Mesenteric fat pad (tissue), 1 donor: ENCODE results near the gene INPP5J. TPM values are rescaled to one million over a fixed set of nuclear protein-coding genes. Genes with fewer than 3 reads are reported as not detected.
"Not testable (repeated sequence)": the region's sequence is repeated elsewhere in the genome, so short reads cannot be mapped to it uniquely, and the experiment has no call there.

ENCODE experiments used
- DNase-seq: peaks from one replicate; pipeline ENCODE4 v3.0.0-alpha.2; 2020; ENCODE audit warnings: low spot score
- total RNA-seq: library from RNA; stranded (reverse); fragmentation: NEBNext Ultra II Directional; extraction: Animal tissue kit (Norgen Biotek cat#: 25700); gene quantifications from one replicate; pipeline ENCODE4 v1.2.1, GENCODE V29; 2021
- donor health status: DM: yes; HTN: yes; CAD: no.

The INPP5J gene
- total RNA-seq, 1 donor from 2014 or later, result 0.19 TPM

GRCh38 chr22:31144223-31144622 lies 21.5 kb downstream of the INPP5J start:
- no peak for DNase-seq

GRCh38 chr22:31148488-31148887 lies 25.7 kb downstream of the INPP5J start:
- peak; percentile 49 for DNase-seq

GRCh38 chr22:31148953-31149627 lies 26.3 kb downstream of the INPP5J start:
- DNase-seq, result peak; percentile 85

- DNase-seq, result peak; percentile 9
These were observed 27.8 kb downstream of the INPP5J start for GRCh38 chr22:31150615-31151014.

GRCh38 chr22:31151872-31152271 lies 29.1 kb downstream of the INPP5J start:
- DNase-seq, result no peak

DNA sequence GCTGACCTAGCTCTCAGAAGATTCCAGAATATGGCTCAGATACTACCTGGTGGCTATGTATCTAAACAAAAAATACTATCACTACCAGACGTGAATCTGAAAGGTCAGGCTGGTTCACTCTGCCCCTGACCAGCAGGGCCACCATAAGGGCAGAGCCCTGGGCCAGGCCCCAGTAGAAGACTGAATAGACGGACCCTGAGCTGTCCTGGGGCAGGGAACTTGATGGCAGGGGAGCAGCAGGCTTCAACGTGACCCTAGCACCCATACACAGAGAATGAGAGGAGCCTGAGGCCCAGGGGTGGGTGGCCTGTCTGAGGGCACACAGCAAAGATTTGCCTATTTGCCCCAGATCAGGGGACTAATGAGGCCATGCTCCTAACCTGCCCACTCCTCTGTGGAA lies 30.6 kb downstream of the INPP5J start:
- peak; percentile 55 for DNase-seq

DNA sequence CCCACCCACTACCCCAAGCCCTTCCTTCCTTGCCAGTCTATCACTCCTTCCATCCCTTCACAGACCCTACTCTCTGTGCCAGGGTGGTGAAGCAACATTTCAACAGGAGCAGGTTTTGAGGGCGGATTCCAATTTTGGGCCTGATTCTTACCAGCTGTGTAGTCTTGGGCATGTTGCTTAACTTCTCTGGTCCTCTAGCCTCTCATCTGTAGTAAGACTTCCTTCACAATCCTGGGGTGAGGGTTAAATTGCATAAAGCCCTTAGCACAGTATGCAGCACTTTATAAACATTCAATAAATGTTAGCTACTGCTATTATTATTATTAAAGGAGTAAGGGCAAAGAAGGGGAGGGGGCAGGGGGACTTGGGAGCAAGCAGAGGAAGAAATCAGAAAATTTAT lies 32.2 kb downstream of the INPP5J start:
- DNase-seq, result no peak

GRCh38 chr22:31155422-31155821 lies 32.7 kb downstream of the INPP5J start:
- no peak for DNase-seq

DNA sequence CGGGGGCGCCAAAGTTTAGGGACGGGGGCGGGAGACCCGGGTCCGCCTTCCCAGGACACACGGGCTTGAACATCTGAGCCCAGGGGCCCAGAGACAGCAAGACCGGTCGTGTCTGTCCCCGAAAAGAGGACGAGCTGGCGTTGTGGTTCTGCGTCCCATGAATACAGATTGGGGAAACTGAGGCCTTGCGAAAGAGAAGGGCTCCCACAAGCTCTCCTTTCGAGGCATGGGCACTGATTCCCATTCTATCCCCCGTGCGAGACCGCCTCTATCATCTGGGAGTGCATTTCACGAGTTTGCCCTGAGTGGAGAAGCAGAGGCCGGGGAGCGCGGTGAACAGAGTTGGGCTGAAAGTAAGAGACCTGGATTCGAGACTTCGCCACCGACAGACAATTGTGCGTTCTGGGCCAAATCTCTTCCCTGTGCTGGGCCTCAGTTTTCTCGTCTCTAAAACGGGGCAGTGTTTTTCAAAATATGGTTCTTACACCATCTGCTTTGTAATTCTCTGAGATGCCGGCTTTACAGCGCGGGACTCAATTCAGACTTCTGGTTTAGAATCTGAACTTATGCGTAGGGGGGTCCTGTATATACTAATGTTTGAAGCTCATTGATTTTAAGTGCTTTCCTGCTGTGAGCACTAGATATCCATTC lies 37.7 kb downstream of the INPP5J start:
- no peak for DNase-seq

- no peak for DNase-seq
These were observed 38.6 kb downstream of the INPP5J start for GRCh38 chr22:31161386-31161785.

GRCh38 chr22:31162015-31162765 lies 39.4 kb downstream of the INPP5J start:
- no peak for DNase-seq

GRCh38 chr22:31170971-31171370 lies 48.2 kb downstream of the INPP5J start:
- DNase-seq, result no peak

DNA sequence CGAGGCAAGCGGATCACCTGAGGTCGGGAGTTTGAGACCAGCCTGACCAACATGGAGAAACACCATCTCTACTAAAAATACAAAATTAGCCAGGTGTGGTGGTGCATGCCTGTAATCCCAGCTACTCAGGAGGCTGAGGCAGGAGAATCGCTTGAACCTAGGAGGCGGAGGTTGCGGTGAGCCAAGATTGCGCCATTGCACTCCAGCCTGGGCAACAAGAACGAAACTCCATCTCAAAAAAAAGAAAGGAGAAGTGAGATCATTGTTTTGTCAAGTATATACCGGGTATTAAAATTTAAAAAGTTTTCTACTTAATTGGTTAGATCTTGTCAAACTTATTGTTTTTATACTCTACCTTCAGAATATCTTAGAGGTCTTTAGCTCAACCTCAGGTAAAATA lies 49.0 kb downstream of the INPP5J start:
- not testable (repeated sequence) for DNase-seq

GRCh38 chr22:31173386-31174145 lies 50.8 kb downstream of the INPP5J start:
- no peak for DNase-seq

DNA sequence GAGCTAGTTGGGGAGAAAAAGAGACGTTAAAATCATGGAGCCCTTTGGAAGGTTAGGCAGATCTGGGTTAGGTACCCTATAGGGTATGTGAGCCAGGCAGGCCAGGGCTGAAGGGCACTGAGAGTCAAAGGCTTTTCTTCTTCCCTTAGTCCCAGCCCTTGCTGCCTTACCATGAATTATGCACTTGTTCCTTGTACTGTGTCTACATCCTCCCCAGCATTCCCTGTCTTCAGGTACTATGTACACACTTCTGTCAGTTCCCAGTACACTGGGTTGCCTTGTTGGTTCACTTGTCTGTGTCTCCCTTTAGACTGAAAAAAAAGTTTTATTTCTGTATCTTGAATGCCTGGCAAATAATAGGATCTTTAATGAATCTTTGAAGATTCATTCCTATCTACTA lies 54.2 kb downstream of the INPP5J start:
- DNase-seq, result no peak

GRCh38 chr22:31177420-31178162 lies 54.8 kb downstream of the INPP5J start:
- no peak for DNase-seq

- no peak for DNase-seq
These were observed 56.1 kb downstream of the INPP5J start for GRCh38 chr22:31178859-31179258.

DNA sequence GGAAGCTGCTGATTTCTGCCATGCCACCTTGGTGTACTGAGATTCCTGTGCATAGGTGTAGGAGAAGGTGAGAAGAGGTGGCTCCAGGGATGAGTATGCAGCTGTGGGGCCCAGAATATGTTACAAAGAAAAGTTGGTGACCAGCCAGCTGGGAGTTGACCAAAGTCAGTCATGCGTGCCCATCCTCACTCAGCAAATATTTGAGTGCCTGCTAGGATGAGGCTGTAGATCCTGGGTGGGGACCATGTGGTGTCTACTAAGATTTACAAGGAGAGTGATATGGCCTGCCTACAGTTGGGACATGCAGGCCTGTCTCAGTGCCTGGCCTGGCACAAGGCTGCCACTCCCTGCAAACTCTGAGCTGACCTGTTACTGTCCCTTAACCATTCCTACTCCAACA lies 56.6 kb downstream of the INPP5J start:
- DNase-seq, result no peak

- DNase-seq, result no peak
These were observed 61.2 kb downstream of the INPP5J start for GRCh38 chr22:31184015-31184414.
